Esophagus muscularis mucosa (tissue), 3 donors: Measurements from ENCODE around the gene LRRC4C.

Source experiments
- CTCF ChIP-seq, 3 experiments: fragments of 200-600 bp in 2 of 3; fragments of 450-650 bp in 1 of 3; sonication (generic) in 2 of 3; IDR thresholded peaks; one replicate each; pipeline ENCODE4 v1.5.1; 2017 to 2019; ENCODE audit warnings: antibody characterized with exemption in 3 of 3, mild to moderate bottlenecking in 2 of 3, moderate library complexity in 1 of 3
- POLR2A ChIP-seq: fragments of 450-650 bp; IDR thresholded peaks from one replicate; pipeline ENCODE4 v1.6.1; 2017; ENCODE audit warnings: antibody characterized with exemption, moderate library complexity, mild to moderate bottlenecking, low read depth
- POLR2AphosphoS5 ChIP-seq, 2 donors: sonication (generic); formaldehyde crosslinking; IDR thresholded peaks; one replicate each; pipeline ENCODE4 v1.6.1; 2017; ENCODE audit warnings: antibody characterized with exemption in 2 of 2

GRCh38 chr11:40542821-40543220, 916.6 kb downstream of the LRRC4C start:
- TF ChIP-seq CTCF (IDR thresholded peaks at IDR 0.05) = no peak
- no peak for TF ChIP-seq POLR2A
- no peak for TF ChIP-seq POLR2AphosphoS5 (IDR thresholded peaks at IDR 0.05)
